DND-41 (cell line): Measurements from ENCODE around the gene NUDCD3.

Source experiments
- ATAC-seq: fragments of 200-7000 bp; cut with Tn5 transposase; 3 replicates; pipeline ENCODE4 v1.9.1; 2021; ENCODE audit warnings: low read depth; ENCODE audit not compliant: insufficient read depth
- DNase-seq: peaks from one replicate; pipeline ENCODE4 v3.0.0-alpha.2; 2020
- H2AFZ ChIP-seq: 2 replicates; pipeline ENCODE4 v1.6.0; 2012; ENCODE audit warnings: low read depth, low read length
- H3K27ac ChIP-seq: 2 replicates; pipeline ENCODE4 v1.5.1; 2012; ENCODE audit warnings: low read length, inconsistent platforms
- H3K27me3 ChIP-seq: fragments of 200-600 bp; sonication (generic); 2 replicates; pipeline ENCODE4 v1.6.0; 2012; ENCODE audit warnings: low read length, mild to moderate bottlenecking, inconsistent platforms; ENCODE audit not compliant: insufficient read depth, poor library complexity
- H3K36me3 ChIP-seq: 2 replicates; pipeline ENCODE4 v1.5.1; 2012; ENCODE audit warnings: low read length, inconsistent platforms; ENCODE audit not compliant: insufficient read depth
- H3K4me1 ChIP-seq: 2 replicates; pipeline ENCODE4 v1.5.1; 2012; ENCODE audit warnings: mild to moderate bottlenecking, low read length; ENCODE audit not compliant: insufficient read depth
- H3K4me2 ChIP-seq: 2 replicates; pipeline ENCODE4 v1.6.0; 2012; ENCODE audit warnings: mild to moderate bottlenecking, moderate library complexity, low read length, inconsistent platforms; ENCODE audit not compliant: insufficient read depth
- H3K4me3 ChIP-seq, 2 experiments: fragments of 200-600 bp in 1 of 2; shearing (Covaris generic) in 1 of 2; 2 replicates each; pipeline ENCODE4 v1.5.1; 2012 to 2016; ENCODE audit warnings: inconsistent platforms in 2 of 2, low read length in 2 of 2, mild to moderate bottlenecking in 2 of 2, low read depth in 1 of 2, moderate library complexity in 1 of 2
- H3K79me2 ChIP-seq: 2 replicates; pipeline ENCODE4 v1.6.0; 2012; ENCODE audit warnings: low read length, inconsistent platforms; ENCODE audit not compliant: insufficient read depth
- H3K9ac ChIP-seq: 2 replicates; pipeline ENCODE4 v1.6.0; 2012; ENCODE audit warnings: low read depth, mild to moderate bottlenecking, inconsistent platforms, low read length, moderate library complexity
- H3K9me3 ChIP-seq: 2 replicates; pipeline ENCODE4 v1.5.1; 2012; ENCODE audit warnings: low read length, moderate library complexity, mild to moderate bottlenecking, inconsistent platforms; ENCODE audit not compliant: insufficient read depth, severe bottlenecking
- H4K20me1 ChIP-seq: 2 replicates; pipeline ENCODE4 v1.6.0; 2012; ENCODE audit warnings: low read length; ENCODE audit not compliant: insufficient read depth
- CTCF ChIP-seq: IDR thresholded peaks from 2 replicates; pipeline ENCODE4 v1.5.1; 2012; ENCODE audit warnings: borderline replicate concordance, low read length, moderate library complexity, mild to moderate bottlenecking; ENCODE audit not compliant: poor library complexity, severe bottlenecking; ENCODE audit errors: extremely low read depth
- EZH2 ChIP-seq: IDR thresholded peaks from 3 replicates; pipeline ENCODE4 v1.6.1; 2012; ENCODE audit warnings: borderline replicate concordance, low read depth, mild to moderate bottlenecking, moderate library complexity, low read length, inconsistent platforms; ENCODE audit not compliant: severe bottlenecking

Gene NUDCD3

GRCh38 chr7:44367475-44368043 lies 122.9 kb downstream of the NUDCD3 start:
- Histone ChIP-seq H3K4me3 (no peak overlapping the region), H3K79me2 (no peaks in the 10 kb centered on the region), H3K9me3 (no peaks in the 10 kb centered on the region), H2AFZ (no peak overlapping the region), H3K36me3 (no peaks in the 10 kb centered on the region), H3K27ac (no peak overlapping the region), H3K9ac (no peak overlapping the region), H4K20me1 (no peaks in the 10 kb centered on the region), H3K4me1 (no peaks in the 10 kb centered on the region), H3K27me3 (no peaks in the 10 kb centered on the region), H3K4me2 (no peak overlapping the region)
- no peak for DNase-seq
- no peak for ATAC-seq
- TF ChIP-seq CTCF, result no peak
- TF ChIP-seq EZH2, result no peak

- Histone ChIP-seq H3K9ac (no peak overlapping the region), H4K20me1 (no peaks in the 10 kb centered on the region), H2AFZ (no peak overlapping the region), H3K36me3 (no peaks in the 10 kb centered on the region), H3K9me3 (no peaks in the 10 kb centered on the region), H3K79me2 (no peaks in the 10 kb centered on the region), H3K27ac (no peak overlapping the region), H3K4me1 (no peaks in the 10 kb centered on the region), H3K4me3 (no peak overlapping the region), H3K27me3 (no peaks in the 10 kb centered on the region), H3K4me2 (no peak overlapping the region)
- no peak for DNase-seq
- no peak for ATAC-seq
- TF ChIP-seq CTCF (no peak), EZH2 (no peak)
These were observed 123.5 kb downstream of the NUDCD3 start for GRCh38 chr7:44366986-44367385.

GRCh38 chr7:44353668-44354067 lies 136.8 kb downstream of the NUDCD3 start:
- no peaks in the 10 kb centered on the region for H4K20me1 ChIP-seq

More at GRCh38 chr7:44353668-44354067, 136.8 kb downstream of the NUDCD3 start:
- H3K9ac ChIP-seq, result no peak overlapping the region
- H3K27me3 ChIP-seq, result peaks cover 3% of the 10 kb centered on the region
- TF ChIP-seq CTCF (no peak), EZH2 (no peak)
- H3K4me3 ChIP-seq, result no peak overlapping the region
- no peaks in the 10 kb centered on the region for H3K4me1 ChIP-seq
- H3K79me2 ChIP-seq, result no peaks in the 10 kb centered on the region
- H3K36me3 ChIP-seq, result no peaks in the 10 kb centered on the region
- H3K27ac ChIP-seq, result no peak overlapping the region
- H3K4me2 ChIP-seq, result no peak overlapping the region
- ATAC-seq, result no peak
- no peak overlapping the region for H2AFZ ChIP-seq
- peaks cover 5% of the 10 kb centered on the region for H3K9me3 ChIP-seq
- no peak for DNase-seq
